HEK293 (cell line): ENCODE results near the gene AKIRIN2.
"Not testable (repeated sequence)": the region's sequence is repeated elsewhere in the genome, so short reads cannot be mapped to it uniquely, and the experiment has no call there.

Experiments used
- CTCF ChIA-PET: fragments of 350-600 bp; formaldehyde crosslinking; extraction: SDS; loops from one replicate; lab custom pipeline; 2021; ENCODE audit warnings: antibody characterized with exemption; lab: Yijun Ruan, JAX
- POLR2A ChIA-PET: fragments of 300-600 bp; formaldehyde crosslinking; extraction: SDS; loops from one replicate; lab custom pipeline; 2020; ENCODE audit warnings: antibody characterized with exemption, inconsistent platforms; lab: Yijun Ruan, JAX
- H3K27ac ChIP-seq: fragments of 200-500 bp; sonication (Bioruptor generic); 2 replicates; pipeline ENCODE4 v1.5.1; 2014; ENCODE audit warnings: low read depth, low read length, control low read depth, inconsistent platforms; ENCODE audit errors: extremely low read depth
- H3K36me3 ChIP-seq, 2 experiments: fragments of 200-500 bp in 1 of 2; sonication (Bioruptor generic) in 1 of 2; 1 replicate in 1 of 2; 2 replicates in 1 of 2; pipeline ENCODE4 v1.5.1; 2014 to 2017; ENCODE audit warnings: inconsistent platforms in 2 of 2, low read length in 2 of 2; ENCODE audit not compliant: control insufficient read depth in 2 of 2, insufficient read depth in 1 of 2
- H3K4me1 ChIP-seq: fragments of 200-500 bp; sonication (Bioruptor generic); 2 replicates; pipeline ENCODE4 v1.5.1; 2014; ENCODE audit warnings: mild to moderate bottlenecking, low read length, inconsistent platforms; ENCODE audit not compliant: control insufficient read depth, insufficient read depth
- H3K4me3 ChIP-seq: 2 replicates; pipeline ENCODE4 v1.5.1; 2011; ENCODE audit warnings: low read depth, mild to moderate bottlenecking, control low read depth, low read length, moderate library complexity
- H3K9me3 ChIP-seq: fragments of 200-500 bp; sonication (Bioruptor generic); 2 replicates; pipeline ENCODE4 v1.5.1; 2014; ENCODE audit warnings: low read depth, low read length, inconsistent platforms; ENCODE audit not compliant: control insufficient read depth, insufficient read depth
- HIC1 ChIP-seq: fragments of 450-650 bp; formaldehyde crosslinking; IDR thresholded peaks from 2 replicates; pipeline ENCODE4 v1.5.1; 2016; ENCODE audit warnings: missing biosample characterization, missing genetic modification characterization
- HOXD13 ChIP-seq: sonication (generic); formaldehyde crosslinking; IDR thresholded peaks from 2 replicates; pipeline ENCODE4 v1.8.0; 2022; ENCODE audit warnings: missing genetic modification reagents, borderline replicate concordance
- KLF9 ChIP-seq: fragments of 450-650 bp; formaldehyde crosslinking; IDR thresholded peaks from 2 replicates; pipeline ENCODE4 v1.5.1; 2016; ENCODE audit warnings: missing biosample characterization, missing genetic modification characterization, low read depth
- PRDM6 ChIP-seq: fragments of 450-650 bp; formaldehyde crosslinking; IDR thresholded peaks from 2 replicates; pipeline ENCODE4 v1.5.1; 2017; ENCODE audit warnings: missing biosample characterization, missing genetic modification characterization
- SCRT2 ChIP-seq: fragments of 450-650 bp; formaldehyde crosslinking; IDR thresholded peaks from 2 replicates; pipeline ENCODE4 v1.5.1; 2016; ENCODE audit warnings: missing biosample characterization, missing genetic modification characterization
- ZNF121 ChIP-seq: fragments of 450-650 bp; formaldehyde crosslinking; IDR thresholded peaks from 2 replicates; pipeline ENCODE4 v1.5.1; 2016; ENCODE audit warnings: missing biosample characterization, missing genetic modification characterization
- ZNF146 ChIP-seq: fragments of 450-650 bp; formaldehyde crosslinking; IDR thresholded peaks from 2 replicates; pipeline ENCODE4 v1.5.1; 2016; ENCODE audit warnings: missing biosample characterization, missing genetic modification characterization
- ZNF184 ChIP-seq: fragments of 450-650 bp; IDR thresholded peaks from 2 replicates; pipeline ENCODE4 v1.5.1; 2018; ENCODE audit warnings: missing biosample characterization, mild to moderate bottlenecking, missing genetic modification characterization
- ZNF280D ChIP-seq: fragments of 450-650 bp; formaldehyde crosslinking; IDR thresholded peaks from 2 replicates; pipeline ENCODE4 v1.5.1; 2016; ENCODE audit warnings: missing biosample characterization, missing genetic modification characterization
- ZNF366 ChIP-seq: fragments of 450-650 bp; formaldehyde crosslinking; conservative IDR thresholded peaks from 2 replicates; pipeline ENCODE4 v1.5.1; 2016; ENCODE audit warnings: missing biosample characterization, missing genetic modification characterization
- ZNF501 ChIP-seq: fragments of 450-650 bp; formaldehyde crosslinking; IDR thresholded peaks from 2 replicates; pipeline ENCODE4 v1.5.1; 2016; ENCODE audit warnings: missing biosample characterization, missing genetic modification characterization
- ZNF580 ChIP-seq: fragments of 450-650 bp; formaldehyde crosslinking; IDR thresholded peaks from 2 replicates; pipeline ENCODE4 v1.5.1; 2016; ENCODE audit warnings: missing biosample characterization, missing genetic modification characterization
- ZNF610 ChIP-seq: fragments of 450-650 bp; formaldehyde crosslinking; IDR thresholded peaks from 2 replicates; pipeline ENCODE4 v1.5.1; 2016; ENCODE audit warnings: missing biosample characterization, missing genetic modification characterization, borderline replicate concordance
- ZXDB ChIP-seq: fragments of 450-650 bp; formaldehyde crosslinking; IDR thresholded peaks from 2 replicates; pipeline ENCODE4 v1.5.1; 2016; ENCODE audit warnings: missing biosample characterization, missing genetic modification characterization

AKIRIN2 gene

GRCh38 chr6:87708581-87709427 is 6.8 kb upstream of the AKIRIN2 start:
- TF ChIP-seq ZNF580 (peak; percentile 89), ZNF184 (tag by site-specific recombination) (peak; percentile 91), ZNF280D (tag by site-specific recombination) (0 out of 2 replicates have a peak, but pooled peaks have one; percentile 25), ZNF146 (tag by site-specific recombination) (peak; percentile 99), SCRT2 (tag by site-specific recombination) (peak; percentile 59; the same call in 1 of the 2 replicates)
- CTCF ChIA-PET, H3K4me3 ChIP-seq, H3K4me1 ChIP-seq, H3K36me3 ChIP-seq, H3K27ac ChIP-seq, POLR2A ChIA-PET, H3K9me3 ChIP-seq: not testable (repeated sequence)

- H3K27ac ChIP-seq = no peak overlapping the region
- H3K4me1 ChIP-seq = 0 out of 2 replicates have a peak, but pooled peaks cover 3% of the 10 kb centered on the region
- ChIA-PET CTCF (interaction anchor here (0.6 to 0.8 kb wide), 3 partner anchors 126 to 282 kb away, joined by 3 read pairs; no protein-coding TSS in a partner anchor), POLR2A (no interaction called here)
- H3K36me3 ChIP-seq = no peaks in the 10 kb centered on the region
- no peaks in the 10 kb centered on the region for H3K9me3 ChIP-seq
- TF ChIP-seq PRDM6 (tag by site-specific recombination) (peak; percentile 22; the same call in 1 of the 2 replicates), HOXD13 (no peak), KLF9 (tag by site-specific recombination) (no peak), ZNF610 (tag by site-specific recombination) (no peak), ZNF501 (tag by site-specific recombination) (no peak), ZXDB (tag by site-specific recombination) (0 out of 2 replicates have a peak, but pooled peaks have one; percentile 27), HIC1 (tag by site-specific recombination) (no peak), ZNF121 (tag by site-specific recombination) (peak; percentile 98), ZNF366 (tag by site-specific recombination) (0 out of 2 replicates have a peak, but pooled peaks have one; percentile 31)
- no peak overlapping the region for H3K4me3 ChIP-seq
These were observed 4.3 kb upstream of the AKIRIN2 start for GRCh38 chr6:87706187-87706966.
